Glomerular visceral epithelial cell (primary cell): ENCODE measurements around the gene PTPRH.

Experiments used
- DNase-seq: peaks from one replicate; pipeline ENCODE4 v3.0.0-alpha.2; 2016; ENCODE audit errors: extremely low spot score

The PTPRH gene

DNA sequence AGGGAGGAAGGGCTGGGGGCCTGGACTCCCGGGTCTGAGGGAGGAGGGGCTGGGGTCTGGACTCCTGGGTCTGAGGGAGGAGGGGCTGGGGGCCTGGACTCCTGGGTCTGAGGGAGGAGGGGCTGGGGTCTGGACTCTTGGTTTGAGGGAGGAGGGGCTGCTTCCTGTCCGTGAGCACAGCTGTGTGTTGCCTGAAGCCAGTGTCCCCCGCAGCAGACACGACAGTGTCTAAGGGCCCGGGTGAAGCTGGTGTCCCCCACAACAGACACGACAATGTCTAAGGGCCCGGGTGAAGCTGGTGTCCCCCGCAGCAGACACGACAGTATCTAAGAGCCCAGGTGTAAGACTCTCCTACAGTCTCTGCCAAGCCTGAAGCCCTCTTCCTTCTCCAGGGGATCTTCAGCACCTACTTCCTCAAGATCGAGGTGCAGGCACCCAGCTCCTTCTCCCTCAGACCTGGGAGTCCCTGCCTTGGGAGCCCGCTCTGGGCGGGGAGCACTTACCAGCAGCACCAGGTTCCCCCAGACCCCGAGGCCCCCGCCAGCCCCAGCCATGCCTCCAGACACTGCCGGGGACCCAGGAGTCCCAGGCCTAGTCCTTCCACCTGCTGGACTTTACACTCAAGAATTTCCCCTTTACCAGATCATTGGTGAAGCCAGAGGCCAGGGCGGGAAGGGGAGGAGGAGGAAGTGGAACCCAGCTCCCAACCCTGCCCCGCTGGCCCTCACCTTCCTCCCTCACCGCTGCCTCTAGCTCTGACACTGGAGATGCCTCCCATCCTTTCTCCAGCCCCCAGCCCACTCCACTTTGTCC lies at the start of gene PTPRH:
Gene PTPRH (minus strand): TSS at position 622 of the 813 bp plus-strand sequence. CDS start 68 bp downstream, at position 554.
- DNase-seq, result no peak

- DNase-seq, result no peak
Observed at GRCh38 chr19:55258476-55258827, 49.2 kb upstream of the PTPRH start.

DNA sequence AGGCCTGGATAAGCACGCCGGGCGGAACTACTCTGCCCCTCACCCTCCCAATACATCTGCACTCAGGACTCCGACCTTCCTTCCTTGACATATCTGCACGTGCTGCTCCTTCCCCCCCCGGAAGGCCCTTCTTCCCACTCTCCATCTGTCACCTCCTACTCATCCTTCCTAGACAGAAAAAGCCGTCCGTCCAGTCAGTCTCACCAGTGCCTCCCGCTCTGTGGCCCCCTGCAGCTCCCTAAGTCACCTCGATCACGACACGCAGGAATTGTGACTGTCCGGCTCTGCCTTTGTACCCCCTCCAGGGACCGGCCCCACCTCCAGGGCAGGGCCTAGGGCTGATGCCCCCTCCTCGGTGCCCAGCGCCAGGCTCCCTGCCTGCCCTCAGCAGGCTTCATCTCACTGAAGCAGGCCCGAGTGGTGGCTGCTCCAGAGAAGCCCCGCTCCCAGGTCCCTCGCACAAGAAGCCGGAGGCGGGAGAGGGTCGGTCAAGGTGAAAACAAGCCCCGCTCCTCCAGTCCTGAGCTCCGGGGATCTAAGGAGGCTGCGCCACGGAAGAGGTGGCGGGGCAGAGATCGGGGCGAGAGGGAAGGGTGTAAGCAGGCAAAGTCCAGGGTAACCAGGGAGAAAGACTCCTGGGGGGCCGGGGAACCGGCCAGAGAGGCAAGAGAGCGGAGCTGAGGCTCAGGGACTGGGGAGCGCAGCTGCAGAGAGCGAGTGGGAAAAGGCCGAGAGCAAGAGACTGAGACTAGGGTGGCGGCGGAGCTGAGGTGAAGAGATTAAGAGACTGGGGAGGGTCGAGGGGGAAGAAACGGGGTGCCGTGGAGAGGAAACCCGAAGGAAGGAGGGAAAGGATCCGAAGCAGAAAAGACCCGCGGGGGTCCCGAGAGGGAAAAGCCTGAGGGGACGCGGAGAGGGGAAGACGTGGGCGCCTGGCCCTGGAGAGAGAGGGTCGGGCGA lies 48.4 kb upstream of the PTPRH start:
- DNase-seq, result peak; percentile 16

DNA sequence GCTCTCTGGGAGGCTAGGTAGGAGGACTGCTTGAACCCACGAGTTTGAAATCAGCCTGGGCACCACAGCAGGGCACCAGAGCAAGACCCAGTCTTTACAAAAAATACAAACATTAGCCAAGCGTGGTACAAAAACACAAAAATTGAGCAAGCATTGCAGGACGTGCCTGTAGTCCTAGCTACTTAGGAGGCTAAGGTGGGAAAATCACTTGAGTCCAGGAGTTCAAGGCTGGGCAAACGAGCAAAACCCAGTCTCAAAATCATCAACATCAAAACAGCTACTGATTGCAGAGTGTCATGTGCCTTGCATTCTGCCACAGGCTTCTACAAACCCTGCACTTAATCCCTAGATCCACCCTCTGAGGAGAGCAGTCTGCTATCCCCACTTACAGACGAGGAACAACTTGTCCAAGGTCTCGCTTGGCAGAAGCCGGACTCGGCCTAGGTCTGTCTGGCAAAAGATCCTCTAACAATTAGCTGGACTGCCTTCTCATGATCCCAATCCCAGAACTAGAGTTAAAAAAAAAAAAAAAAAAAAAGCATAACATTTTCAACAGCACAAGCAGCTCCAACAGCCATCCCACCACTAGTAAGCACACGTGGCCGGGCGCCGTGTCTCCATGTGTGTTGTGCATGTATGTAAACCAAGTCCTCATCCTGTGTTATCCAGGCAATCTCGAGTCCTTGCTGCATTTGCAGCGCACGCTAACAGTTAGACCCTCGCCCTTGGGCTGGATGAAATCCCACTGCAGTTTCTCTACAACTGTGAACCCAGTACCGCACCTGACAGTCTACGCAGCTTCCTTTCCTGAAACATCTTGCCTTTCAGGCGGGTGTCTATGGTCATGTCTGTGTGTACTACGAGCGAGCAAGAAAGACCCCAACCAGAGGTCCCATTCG lies 47.5 kb upstream of the PTPRH start:
- DNase-seq, result no peak

GRCh38 chr19:55255618-55256423 lies 46.5 kb upstream of the PTPRH start:
- peak; percentile 60 for DNase-seq

GRCh38 chr19:55254625-55254977 lies 45.3 kb upstream of the PTPRH start:
- no peak for DNase-seq

DNA sequence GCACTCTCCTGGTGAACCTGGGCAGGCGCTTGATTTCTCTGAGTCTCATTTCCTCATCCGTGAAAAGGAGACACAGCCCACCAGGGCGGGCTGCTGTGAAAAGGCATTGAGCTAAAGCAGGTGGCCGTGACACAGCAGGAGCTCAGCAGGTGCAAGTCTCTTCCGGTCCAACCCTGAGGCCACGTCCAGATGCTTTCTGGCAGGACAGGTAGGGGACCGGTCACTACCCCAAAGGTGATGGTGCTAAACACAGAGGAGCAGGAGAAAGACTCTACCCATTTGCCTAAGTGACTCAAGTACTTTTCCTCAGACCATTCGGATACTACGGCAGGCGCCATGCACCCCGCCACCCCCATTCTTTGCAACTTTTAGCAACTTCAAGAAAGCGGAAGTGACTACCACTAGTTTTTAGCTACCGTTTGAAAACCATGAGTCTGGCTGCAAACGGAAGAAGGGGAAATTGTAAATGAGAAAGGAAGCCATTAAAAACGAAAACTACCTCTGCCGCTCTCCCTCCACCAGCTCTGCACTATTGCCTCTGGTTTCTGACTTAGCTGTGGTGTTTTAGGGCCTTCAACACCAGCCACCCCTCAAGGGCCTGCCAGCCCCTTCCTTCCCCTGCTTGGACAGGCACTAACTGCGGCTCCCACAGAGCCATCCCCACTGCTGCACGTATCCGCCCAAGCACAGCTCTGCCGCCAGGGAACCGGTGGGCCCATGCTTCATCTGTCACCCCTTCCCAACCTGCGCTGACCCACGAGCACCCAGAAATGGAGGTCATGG lies 44.7 kb upstream of the PTPRH start:
- no peak for DNase-seq

DNA sequence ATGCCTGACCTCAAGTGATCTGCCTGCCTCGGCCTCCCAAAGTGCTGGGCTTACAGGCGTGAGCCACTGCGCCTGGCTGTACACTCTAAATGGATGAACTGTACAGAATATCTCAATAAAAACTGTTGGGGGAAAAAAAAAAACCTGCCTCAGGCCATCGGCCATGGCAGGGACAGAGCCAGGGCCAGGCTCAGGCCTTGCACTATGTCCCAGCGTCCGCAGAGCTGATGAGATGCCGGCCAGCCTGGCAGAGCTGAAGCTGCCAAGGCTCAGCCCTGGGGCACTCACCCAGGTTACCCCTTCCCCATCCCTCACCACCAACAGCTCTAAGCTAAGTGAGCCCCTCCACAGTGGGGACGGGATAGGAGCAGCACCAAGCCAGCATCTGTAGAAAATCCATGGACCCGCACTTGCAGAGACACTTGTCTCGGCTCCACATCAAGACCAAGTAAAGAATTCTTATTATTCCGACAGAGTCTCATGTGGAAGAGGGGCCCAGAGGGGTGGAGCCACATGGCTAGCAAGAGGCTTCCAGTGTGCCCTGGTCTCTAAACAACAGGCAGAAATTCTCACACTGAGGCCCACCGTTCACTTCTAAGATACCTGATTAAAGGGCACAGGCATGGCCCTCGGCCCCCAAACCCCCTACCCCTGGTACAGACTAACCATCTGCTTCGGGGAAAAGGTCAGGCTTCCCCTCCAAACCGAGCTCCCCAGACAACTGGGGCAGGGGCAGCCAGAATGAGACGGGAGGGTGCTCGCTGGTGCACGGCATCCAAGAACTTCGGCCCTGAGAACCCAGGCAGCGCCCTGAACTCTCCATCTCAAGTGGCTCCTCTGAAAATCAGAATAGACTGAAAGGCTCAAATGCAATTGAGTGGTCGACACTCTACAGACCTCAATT lies 43.7 kb upstream of the PTPRH start:
- DNase-seq, result no peak

DNA sequence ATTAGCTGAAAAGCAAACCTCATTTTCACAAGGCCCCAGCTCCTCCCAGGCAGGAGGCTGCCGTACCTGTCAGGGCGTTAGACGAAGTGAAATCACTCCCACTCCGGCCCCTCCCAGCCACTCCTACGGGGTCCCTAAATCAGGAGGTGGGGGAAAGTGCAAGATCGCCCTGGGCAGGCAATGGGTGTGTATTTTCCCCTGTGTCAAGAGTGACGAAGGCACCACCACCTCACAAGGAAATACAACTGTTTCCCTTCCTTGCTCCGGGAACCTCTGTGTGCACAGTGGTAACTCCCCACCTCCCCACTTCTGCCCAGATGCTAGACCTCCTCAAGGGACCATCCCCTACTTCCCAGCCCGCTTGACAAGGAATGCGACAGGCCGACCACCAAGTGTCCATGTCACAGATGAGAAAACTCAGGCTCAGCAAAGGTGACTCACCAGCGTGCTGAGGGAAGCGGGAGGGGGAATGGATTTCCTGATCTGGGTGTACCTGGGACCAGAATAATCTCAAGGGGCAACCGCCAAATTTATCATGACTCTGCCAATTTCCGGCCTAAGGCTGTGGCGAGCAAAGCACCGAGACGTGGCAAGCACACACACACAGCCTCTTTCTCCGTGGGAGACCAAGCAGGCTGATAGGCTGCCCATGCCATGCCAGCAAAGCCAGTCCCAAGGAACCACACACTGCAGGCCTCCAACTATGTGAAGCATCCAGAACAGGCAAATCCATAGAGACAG lies 42.2 kb upstream of the PTPRH start:
- DNase-seq, result peak; percentile 88

DNA sequence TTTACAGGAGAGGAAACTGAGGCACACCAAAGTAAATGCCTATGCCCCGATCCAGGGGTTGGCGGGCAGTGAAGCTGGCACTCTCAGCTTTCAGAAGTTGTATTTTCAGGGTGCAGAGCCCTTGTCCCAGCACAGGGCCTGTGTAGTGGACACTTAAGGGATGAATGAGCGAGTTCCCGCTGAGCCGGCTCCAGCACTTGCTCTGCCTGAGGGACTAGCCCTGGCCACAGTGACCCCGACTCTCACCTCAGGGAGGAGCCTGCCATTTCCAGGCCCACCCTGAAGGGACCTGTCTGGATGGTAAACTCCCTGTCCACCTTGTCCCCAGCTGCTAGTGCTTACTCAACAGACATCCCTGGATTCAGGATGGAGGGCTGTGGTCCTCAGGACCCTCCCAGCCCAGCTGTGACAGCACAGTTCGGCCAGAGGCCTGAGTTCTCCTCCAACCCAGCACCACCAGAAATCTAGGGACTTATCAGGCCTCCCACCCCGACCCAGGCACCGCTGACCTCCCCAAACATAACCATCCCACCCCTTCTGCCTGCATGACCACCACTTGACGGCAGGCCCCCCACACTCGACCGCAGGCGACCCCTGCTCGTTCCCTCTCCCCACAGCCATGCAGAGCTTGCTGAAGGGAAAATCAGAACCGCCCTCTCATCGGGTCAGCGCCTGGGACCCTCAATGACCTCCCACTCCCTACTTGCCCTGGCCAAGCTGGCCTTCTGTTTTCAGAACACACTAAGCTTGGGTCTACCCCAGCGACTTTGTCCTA lies 41.1 kb upstream of the PTPRH start:
- DNase-seq, result no peak

GRCh38 chr19:55249841-55250240 lies 40.5 kb upstream of the PTPRH start:
- DNase-seq, result no peak

- no peak for DNase-seq
Observed at GRCh38 chr19:55248704-55249103, 39.4 kb upstream of the PTPRH start.

GRCh38 chr19:55248166-55248675 lies 38.9 kb upstream of the PTPRH start:
- no peak for DNase-seq

DNA sequence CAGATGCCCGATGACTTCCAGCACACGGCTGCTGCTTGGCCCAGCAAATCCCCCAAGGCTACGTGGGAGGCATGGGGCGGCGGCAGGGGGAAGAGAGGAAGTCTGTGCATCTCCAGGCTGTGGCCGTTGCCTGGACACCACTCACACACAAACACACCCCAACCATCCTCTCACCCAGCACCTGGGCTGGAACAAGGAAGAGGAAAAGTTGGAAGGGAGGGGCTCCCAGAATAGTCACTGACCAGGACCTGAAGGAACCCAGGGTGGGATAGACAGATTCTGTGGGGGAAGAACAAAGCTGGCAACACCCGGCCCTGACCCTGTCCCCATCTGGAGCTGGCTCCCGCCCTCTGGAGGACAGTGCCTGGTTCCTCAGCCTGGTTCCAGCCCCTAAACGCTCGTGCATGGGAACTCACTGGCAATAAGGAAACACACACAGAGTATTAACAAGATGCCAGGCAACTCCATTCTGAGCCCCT lies 38.4 kb upstream of the PTPRH start:
- peak; percentile 80 for DNase-seq

DNA sequence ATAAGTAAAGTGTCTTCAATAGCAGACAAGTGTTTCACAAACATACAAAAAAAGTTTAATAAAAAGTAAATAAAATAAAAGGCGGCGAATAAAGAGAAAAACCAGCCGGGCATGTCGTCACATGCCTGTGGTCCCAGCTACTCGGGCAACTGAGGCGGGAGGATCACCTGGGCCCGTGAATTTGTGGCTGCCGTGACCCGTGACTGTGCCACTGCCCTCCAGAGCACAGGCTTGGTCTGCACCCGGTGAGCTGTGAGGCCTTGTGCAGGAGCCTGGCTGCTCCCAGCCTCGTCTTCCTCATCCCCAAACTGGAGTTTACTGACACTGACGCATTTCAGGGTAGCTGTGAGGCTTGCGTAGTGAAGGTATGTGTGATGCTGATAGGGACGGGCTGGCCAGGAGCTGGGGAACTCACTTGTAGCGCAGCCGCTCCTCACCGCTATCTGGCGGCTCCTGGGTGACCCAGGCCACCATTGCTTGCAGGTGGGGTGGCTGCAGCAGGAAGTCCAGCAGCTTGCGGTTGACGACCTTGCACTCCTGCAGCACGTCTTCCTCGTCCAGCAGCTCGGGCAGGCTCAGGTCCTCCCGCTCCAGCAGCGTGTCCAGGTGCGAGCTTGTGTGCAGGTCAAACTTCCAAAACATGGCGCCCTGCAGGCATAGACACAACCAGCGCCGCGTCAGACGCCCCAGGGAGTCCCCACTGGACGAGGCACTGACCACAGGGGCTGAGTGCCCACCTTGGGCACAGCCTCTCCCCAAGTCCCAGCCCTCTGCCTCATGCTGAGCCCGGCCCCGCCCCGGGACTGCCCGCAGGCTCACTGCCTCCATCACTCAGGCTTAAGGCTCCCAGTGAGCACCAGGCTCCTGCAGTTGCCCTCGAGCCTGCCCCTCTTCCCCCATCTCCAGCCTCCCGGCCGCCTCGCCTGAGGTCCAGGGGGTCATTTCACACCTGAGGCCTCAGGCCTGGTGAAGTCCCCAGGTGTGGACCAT lies 37.5 kb upstream of the PTPRH start:
- DNase-seq, result no peak
